ENCODE data around the gene AMD1.

- TF ChIP-seq TCF12 (IDR thresholded peaks at IDR 0.05; ENCODE audit: low read depth): no peak
- TF ChIP-seq MAX (IDR thresholded peaks at IDR 0.05): no peak
- TF ChIP-seq TAF1 (IDR thresholded peaks at IDR 0.05; ENCODE audit: low read depth): no peak
- TF ChIP-seq FOXM1 (IDR thresholded peaks at IDR 0.05; ENCODE audit: borderline replicate concordance, low read depth): no peak
Measured at GRCh38 chr6:110902091-110902490, 27.5 kb downstream of the AMD1 start.
